Activated CD4-positive, alpha-beta T cell treated with anti-CD3 and anti-CD28 coated beads, Interleukin-2, amount 50 U/mL, for 4 hours (primary cell): ENCODE data around the gene CHST13.
"Not testable (repeated sequence)": the region's sequence is repeated elsewhere in the genome, so short reads cannot be mapped to it uniquely, and the experiment has no call there.

Experiments used
- DNase-seq, 2 experiments: peaks; one replicate each; pipeline ENCODE4 v3.0.0-alpha.2; 2020

The CHST13 gene

GRCh38 chr3:126527006-126527405 lies 3.1 kb downstream of the CHST13 start:
- DNase-seq, result no peak

GRCh38 chr3:126527455-126528211 lies 3.7 kb downstream of the CHST13 start:
- DNase-seq, result no peak

DNA sequence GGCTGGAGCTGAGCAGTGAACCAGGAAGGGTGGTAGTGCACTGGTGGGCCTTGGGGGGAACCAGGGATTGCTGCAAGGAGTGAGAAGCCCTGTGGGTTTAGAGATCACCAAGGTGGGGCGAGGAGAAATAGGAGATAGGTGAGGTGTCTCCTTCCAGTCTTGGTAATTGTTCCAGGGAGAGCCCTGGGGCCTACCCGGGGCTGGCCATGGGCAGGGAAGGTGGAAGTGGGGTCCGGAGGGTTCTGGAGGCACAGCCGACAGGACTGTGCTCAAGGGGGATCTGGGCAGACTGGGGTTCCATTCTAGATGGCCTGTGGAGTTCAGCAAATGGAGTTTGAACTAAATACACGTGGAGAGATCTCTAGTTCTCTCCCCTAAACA lies 4.5 kb downstream of the CHST13 start:
- DNase-seq, result no peak

DNA sequence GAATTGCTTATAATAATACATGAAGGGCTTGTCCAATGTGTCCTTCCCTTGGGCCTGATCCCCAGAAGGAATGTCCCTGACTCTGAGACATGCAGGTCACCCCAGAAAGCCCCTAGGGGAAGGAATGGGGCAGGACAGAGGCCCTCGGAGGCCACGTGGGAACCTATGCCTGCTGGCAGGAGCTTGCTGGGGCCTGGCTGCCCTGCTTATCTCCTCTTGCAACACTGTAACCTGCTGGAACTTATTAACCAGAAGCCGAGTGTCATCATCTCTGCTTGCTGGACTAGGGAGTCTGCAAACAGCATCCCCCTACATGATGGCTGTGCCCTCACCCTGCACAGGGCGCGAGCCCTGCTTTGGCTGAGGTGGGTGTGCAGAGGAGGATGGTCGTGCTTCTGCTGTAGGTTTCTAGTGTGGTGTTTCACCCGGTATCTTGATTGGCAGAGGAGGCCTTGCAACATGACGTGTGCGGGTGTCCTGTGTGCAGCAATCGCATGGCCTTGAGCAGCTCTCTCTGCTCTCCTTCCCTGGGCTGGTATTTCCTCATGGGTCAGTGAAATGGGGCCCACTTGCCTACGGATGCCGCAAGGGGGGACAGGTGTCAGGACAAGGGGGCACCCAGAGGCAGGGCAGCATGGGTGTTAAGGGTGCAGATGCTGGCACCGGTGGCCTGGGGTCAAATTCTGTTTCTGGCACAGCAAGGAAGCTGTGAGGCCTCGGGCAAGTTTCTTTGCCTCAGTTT lies 5.0 kb downstream of the CHST13 start:
- DNase-seq, result no peak

GRCh38 chr3:126529585-126530170 lies 5.7 kb downstream of the CHST13 start:
- no peak for DNase-seq

GRCh38 chr3:126530171-126531050 lies 6.5 kb downstream of the CHST13 start:
- DNase-seq, result no peak

GRCh38 chr3:126531051-126531330 lies 7.0 kb downstream of the CHST13 start:
- no peak for DNase-seq

DNA sequence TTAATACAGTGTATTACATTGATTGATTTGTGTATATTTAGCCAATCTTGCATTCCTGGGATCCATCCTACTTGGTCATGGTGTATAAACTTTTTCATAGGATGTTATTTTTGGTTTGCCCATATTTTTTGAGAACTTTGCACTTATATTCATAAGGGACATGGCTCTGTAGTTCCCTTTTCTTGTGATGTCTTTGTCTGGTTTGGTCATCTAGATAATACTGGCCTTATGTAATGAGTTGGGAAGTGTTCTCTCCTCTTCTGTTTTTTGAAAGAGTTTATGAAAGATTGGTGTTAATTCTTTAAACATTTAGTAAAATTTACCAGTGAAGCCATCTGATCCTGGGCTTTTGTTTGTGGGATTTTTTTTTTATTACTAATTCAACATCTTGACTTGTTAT lies 9.6 kb downstream of the CHST13 start:
- no peak for DNase-seq

DNA sequence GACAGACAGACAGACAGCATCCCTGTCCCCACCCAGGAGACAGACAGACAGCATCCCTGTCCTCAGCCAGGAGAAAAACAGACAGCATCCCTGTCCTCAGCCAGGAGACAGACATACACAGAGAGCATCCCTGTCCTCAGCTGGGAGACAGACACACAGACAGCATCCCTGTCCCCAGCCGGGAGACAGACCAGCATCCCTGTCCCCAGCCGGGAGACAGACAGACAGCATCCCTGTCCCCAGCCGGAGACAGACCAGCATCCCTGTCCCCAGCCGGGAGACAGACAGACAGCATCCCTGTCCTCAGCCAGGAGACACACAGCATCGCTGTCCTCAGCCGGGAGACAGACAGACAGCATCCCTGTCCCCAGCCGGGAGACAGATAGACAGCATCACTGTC lies 10.8 kb downstream of the CHST13 start:
- DNase-seq, result not testable (repeated sequence)

GRCh38 chr3:126535636-126536035 lies 11.7 kb downstream of the CHST13 start:
- DNase-seq, result no peak

DNA sequence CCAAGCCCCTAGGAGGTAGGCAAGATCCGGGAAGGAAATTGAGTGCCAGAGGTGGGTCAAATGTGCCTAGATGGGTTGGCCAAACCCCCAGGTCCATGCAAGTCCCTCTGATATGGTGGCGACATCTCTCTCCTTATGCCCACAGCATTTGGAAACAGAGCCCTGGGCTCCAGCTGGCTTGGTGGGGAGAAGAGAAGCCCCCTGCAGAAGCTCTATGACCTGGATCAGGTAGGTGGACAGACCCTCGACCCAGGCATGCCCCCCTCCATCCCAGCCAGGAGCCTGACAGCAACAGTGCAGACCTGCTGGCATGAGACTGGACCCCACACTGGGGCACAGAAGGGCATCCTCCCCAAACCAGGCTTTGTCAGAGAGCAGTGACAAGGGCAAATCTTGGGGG lies 12.2 kb downstream of the CHST13 start:
- DNase-seq, result no peak

DNA sequence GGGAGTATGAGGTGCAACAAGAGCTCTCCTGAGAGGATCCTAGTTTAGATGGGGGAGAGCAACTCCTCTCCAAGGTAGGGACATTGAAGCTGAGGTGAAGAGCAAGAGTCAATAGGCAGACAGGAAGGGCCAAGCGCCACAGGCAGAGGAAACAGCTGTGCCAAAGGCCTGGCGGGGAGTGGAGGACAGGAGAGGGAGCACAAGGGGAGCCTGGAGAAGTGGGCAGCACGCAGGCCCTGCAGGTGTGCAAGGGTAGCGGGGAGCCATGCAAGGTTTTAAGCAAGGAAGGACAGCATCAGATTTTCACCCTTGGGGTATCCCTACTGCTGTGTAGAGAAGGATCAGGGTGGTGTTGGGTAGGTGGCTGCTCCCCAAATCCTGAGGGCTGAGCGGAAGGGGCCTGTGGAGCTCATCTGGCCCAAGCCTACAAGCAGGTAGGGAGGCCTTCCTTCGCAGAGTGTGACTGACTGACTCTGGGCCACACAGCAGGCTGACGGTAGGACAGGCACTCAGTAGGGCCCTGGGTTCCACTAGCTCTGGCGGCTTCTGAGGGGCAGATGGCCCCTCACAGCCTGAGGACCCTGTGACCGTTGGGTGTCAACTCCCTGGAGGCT lies 13.3 kb downstream of the CHST13 start:
- DNase-seq, result no peak

DNA sequence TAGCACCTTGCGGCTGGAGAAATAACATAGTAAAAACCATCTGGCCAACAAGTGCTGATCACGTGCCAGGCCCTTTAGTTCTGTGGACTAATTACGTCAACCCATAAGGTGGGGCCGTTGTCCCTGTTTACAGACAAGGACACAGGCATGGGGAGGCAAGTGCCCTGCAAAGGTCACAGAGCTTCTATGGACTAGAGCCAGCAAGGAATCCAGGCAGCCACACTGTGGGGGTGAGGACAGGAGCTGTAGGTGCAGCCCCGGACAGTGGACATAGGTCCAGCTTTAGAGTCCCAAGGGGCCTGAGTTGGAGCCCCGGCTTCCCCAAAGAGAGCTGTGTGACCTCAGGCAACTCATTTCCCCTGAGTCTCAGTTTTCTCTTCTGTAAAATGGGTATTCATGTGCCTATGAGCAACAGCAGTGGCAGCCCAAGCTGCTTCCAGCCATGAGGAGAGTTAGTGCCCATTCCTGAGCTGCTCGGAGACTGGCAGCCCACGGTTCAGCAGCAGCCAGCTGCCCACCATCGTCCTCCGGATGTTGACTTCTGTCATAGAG lies 13.9 kb downstream of the CHST13 start:
- DNase-seq, result no peak

DNA sequence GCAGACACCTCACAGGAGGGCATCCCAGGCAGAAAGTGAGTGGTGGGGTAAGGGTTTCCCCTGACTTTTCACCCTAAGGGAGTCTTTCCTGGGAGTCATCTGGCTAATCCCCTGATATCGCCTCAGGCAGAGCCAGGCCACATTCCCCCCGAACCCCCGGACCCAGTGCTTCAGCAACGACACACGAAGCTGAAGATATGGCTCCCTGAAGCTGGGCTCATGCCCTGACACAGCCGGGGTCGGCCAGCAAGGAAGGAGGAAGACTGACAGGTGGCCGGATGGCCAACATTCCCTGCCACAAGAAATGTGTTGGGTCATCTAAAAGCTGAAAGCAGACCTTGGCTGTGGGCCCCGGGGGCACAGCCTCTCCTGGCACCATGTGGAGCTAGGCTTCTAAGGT lies 14.4 kb downstream of the CHST13 start:
- DNase-seq, result no peak

- no peak for DNase-seq
Observed at GRCh38 chr3:126538966-126539365, 15.0 kb downstream of the CHST13 start.

DNA sequence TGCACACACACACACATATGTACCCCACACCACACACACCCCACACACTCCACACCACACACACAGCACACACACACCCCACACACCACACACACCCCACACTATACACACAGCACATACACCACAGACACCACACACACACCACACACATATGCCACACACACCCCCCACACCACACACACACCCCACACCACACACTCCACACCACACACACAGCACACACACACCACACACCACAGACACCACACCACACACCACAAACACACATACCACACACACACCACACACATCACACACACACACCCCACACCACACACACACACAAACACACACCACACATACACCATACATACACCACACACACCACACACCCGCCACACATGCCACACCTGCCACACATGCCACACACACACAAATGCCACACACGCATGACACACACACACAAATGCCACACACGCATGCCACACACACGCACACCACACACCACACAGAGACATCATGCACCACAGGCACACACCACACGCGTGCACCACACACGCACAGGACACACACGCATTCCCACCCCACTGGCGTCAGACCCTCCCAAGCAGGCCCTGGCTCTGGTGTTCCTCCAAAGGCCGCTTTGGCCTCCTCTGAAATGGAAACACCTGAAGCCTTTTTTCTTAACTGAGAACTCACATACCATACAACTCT lies 15.7 kb downstream of the CHST13 start:
- DNase-seq, result no peak

- DNase-seq, result no peak
Observed at GRCh38 chr3:126540342-126540849, 16.4 kb downstream of the CHST13 start.

GRCh38 chr3:126540951-126541627 lies 17.1 kb downstream of the CHST13 start:
- no peak for DNase-seq

- DNase-seq, result no peak
Observed at GRCh38 chr3:126541628-126542339, 17.8 kb downstream of the CHST13 start.
